ENCODE measurements around the gene SLC9A5.

GRCh38 chr16:67204076-67204475 is 44.7 kb upstream of the SLC9A5 start:
- TF ChIP-seq CTCF (conservative IDR thresholded peaks at IDR 0.05) (no peak), EZH2 (IDR thresholded peaks at IDR 0.05; ENCODE audit: low read depth) (no peak)
